Astrocyte (in vitro differentiated cells and primary cell): ENCODE results near the gene PDE1C. TPM values are rescaled to one million over a fixed set of nuclear protein-coding genes. Genes with fewer than 3 reads are reported as not detected.

ENCODE experiments used
- DNase-seq: peaks from one replicate; pipeline ENCODE4 v3.0.0-alpha.2; 2010; ENCODE audit warnings: low read depth
- FAIRE-seq: peaks from 2 replicates; lab custom pipeline; 2011; peaks lifted over from hg19 to GRCh38; lab: Jason Lieb, UNC
- H2AFZ ChIP-seq: 2 replicates; pipeline ENCODE4 v1.6.0; 2012; ENCODE audit warnings: low read depth, low read length, inconsistent platforms
- H3K27ac ChIP-seq: 2 replicates; pipeline ENCODE4 v1.5.1; 2011; ENCODE audit warnings: low read depth, low read length, inconsistent platforms
- H3K27me3 ChIP-seq: 2 replicates; pipeline ENCODE4 v1.6.0; 2011; ENCODE audit warnings: low read length, inconsistent platforms; ENCODE audit not compliant: insufficient read depth
- H3K36me3 ChIP-seq: 2 replicates; pipeline ENCODE4 v1.5.1; 2011; ENCODE audit warnings: low read length, inconsistent platforms; ENCODE audit not compliant: insufficient read depth
- H3K4me1 ChIP-seq: 2 replicates; pipeline ENCODE4 v1.5.1; 2011; ENCODE audit warnings: low read length, inconsistent platforms; ENCODE audit not compliant: insufficient read depth
- H3K4me2 ChIP-seq: 2 replicates; pipeline ENCODE4 v1.6.0; 2012; ENCODE audit warnings: low read length, inconsistent platforms
- H3K4me3 ChIP-seq: 2 replicates; pipeline ENCODE4 v1.5.1; 2011; ENCODE audit warnings: low read depth, mild to moderate bottlenecking, low read length, inconsistent platforms; ENCODE audit not compliant: insufficient read depth
- H3K79me2 ChIP-seq: 2 replicates; pipeline ENCODE4 v1.6.0; 2012; ENCODE audit warnings: mild to moderate bottlenecking, low read length, inconsistent platforms; ENCODE audit not compliant: insufficient read depth
- H3K9ac ChIP-seq: 2 replicates; pipeline ENCODE4 v1.6.0; 2012; ENCODE audit warnings: mild to moderate bottlenecking, low read length, inconsistent platforms
- H3K9me3 ChIP-seq: 2 replicates; pipeline ENCODE4 v1.5.1; 2012; ENCODE audit warnings: low read depth, mild to moderate bottlenecking, low read length, inconsistent platforms; ENCODE audit not compliant: insufficient read depth
- H4K20me1 ChIP-seq: 2 replicates; pipeline ENCODE4 v1.6.0; 2012; ENCODE audit warnings: low read length, inconsistent platforms; ENCODE audit not compliant: insufficient read depth
- H3K27ac Mint-ChIP-seq: one replicate; pipeline ENCODE4 v1.8.0; 2021; ENCODE audit warnings: mild to moderate bottlenecking, mixed read lengths; ENCODE audit not compliant: unreplicated experiment
- H3K27me3 Mint-ChIP-seq: one replicate; pipeline ENCODE4 v1.8.0; 2021; ENCODE audit warnings: low read depth, mixed read lengths; ENCODE audit not compliant: unreplicated experiment
- H3K36me3 Mint-ChIP-seq: one replicate; pipeline ENCODE4 v1.8.0; 2021; ENCODE audit warnings: low read depth, mixed read lengths; ENCODE audit not compliant: unreplicated experiment
- H3K4me1 Mint-ChIP-seq: one replicate; pipeline ENCODE4 v1.8.0; 2021; ENCODE audit warnings: low read depth, mixed read lengths; ENCODE audit not compliant: unreplicated experiment
- H3K4me3 Mint-ChIP-seq: one replicate; pipeline ENCODE4 v1.8.0; 2021; ENCODE audit warnings: mild to moderate bottlenecking, moderate library complexity, mixed read lengths; ENCODE audit not compliant: unreplicated experiment
- H3K9me3 Mint-ChIP-seq: one replicate; pipeline ENCODE4 v1.8.0; 2021; ENCODE audit warnings: mild to moderate bottlenecking, mixed read lengths; ENCODE audit not compliant: unreplicated experiment
- CTCF ChIP-seq: IDR thresholded peaks from 2 replicates; pipeline ENCODE4 v1.5.1; 2011; ENCODE audit warnings: low read depth, mild to moderate bottlenecking, inconsistent platforms, low read length, moderate library complexity; ENCODE audit not compliant: insufficient read depth
- EZH2 ChIP-seq: IDR thresholded peaks from 2 replicates; pipeline ENCODE4 v1.6.1; 2012; ENCODE audit warnings: mild to moderate bottlenecking, low read length, inconsistent platforms; ENCODE audit not compliant: insufficient read depth
- total RNA-seq: library from RNA; stranded (reverse); gene quantifications from 2 replicates; pipeline ENCODE4 v1.2.1, GENCODE V29; 2021

The PDE1C gene
- total RNA-seq, 1 donor from 2014 or later: 31.6 TPM

DNA sequence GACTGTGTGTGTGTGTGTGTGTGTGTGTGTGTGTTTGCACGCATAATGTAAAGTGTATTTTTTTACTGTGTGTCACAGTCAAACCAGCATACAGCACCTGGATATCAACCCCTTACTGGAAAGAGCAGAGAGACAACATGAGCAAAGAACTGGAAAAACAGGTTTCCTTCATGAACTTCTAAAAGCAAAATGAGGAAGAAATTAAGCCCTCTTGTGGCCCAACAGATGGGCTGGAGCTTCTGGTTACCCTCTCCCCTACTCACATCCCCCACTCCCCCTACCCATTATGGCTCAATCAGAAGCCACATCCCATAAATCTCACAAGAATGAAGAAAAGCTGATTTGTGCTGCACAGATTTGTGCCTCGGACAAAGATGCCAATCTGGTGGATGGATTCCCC, 36.2 kb downstream of the PDE1C start:
- FAIRE-seq: no peak
- Histone ChIP-seq H3K4me1 (peaks cover 13% of the 10 kb centered on the region), H3K4me2 (no peak overlapping the region), H3K9ac (no peak overlapping the region), H3K4me3 (no peak overlapping the region), H3K79me2 (peaks cover 41% of the 10 kb centered on the region), H3K27me3 (no peaks in the 10 kb centered on the region), H2AFZ (no peak overlapping the region), H3K9me3 (no peaks in the 10 kb centered on the region), H4K20me1 (no peaks in the 10 kb centered on the region), H3K27ac (no peak overlapping the region), H3K36me3 (no peaks in the 10 kb centered on the region)
- H3K27ac Mint-ChIP-seq: no peak overlapping the region
- H3K27me3 Mint-ChIP-seq: no peaks in the 10 kb centered on the region
- TF ChIP-seq CTCF (no peak), EZH2 (no peak)
- no peak overlapping the region for H3K4me3 Mint-ChIP-seq
- H3K36me3 Mint-ChIP-seq: no peaks in the 10 kb centered on the region
- peaks cover 45% of the 10 kb centered on the region for H3K4me1 Mint-ChIP-seq
- no peak for DNase-seq
- H3K9me3 Mint-ChIP-seq: no peaks in the 10 kb centered on the region

- H3K4me1 ChIP-seq: peaks cover 13% of the 10 kb centered on the region
- Mint-ChIP-seq H3K4me3 (no peak overlapping the region), H3K4me1 (peaks cover 45% of the 10 kb centered on the region), H3K27me3 (no peaks in the 10 kb centered on the region), H3K9me3 (no peaks in the 10 kb centered on the region), H3K27ac (no peak overlapping the region), H3K36me3 (no peaks in the 10 kb centered on the region)
- FAIRE-seq (no peak), DNase-seq (peak; percentile 39)
- TF ChIP-seq EZH2 (no peak), CTCF (no peak)
- H3K27me3 ChIP-seq: no peaks in the 10 kb centered on the region
- peaks cover 38% of the 10 kb centered on the region for H3K79me2 ChIP-seq
- no peak overlapping the region for H2AFZ ChIP-seq
- H3K4me3 ChIP-seq: no peak overlapping the region
- no peak overlapping the region for H3K4me2 ChIP-seq
- H3K9me3 ChIP-seq: no peaks in the 10 kb centered on the region
- no peaks in the 10 kb centered on the region for H3K36me3 ChIP-seq
- no peak overlapping the region for H3K27ac ChIP-seq
- no peaks in the 10 kb centered on the region for H4K20me1 ChIP-seq
- no peak overlapping the region for H3K9ac ChIP-seq
Observed at GRCh38 chr7:32033006-32033405, 37.2 kb downstream of the PDE1C start.

GRCh38 chr7:32032211-32032610, 38.0 kb downstream of the PDE1C start:
- H3K27me3 ChIP-seq: no peaks in the 10 kb centered on the region
- peaks cover 38% of the 10 kb centered on the region for H3K79me2 ChIP-seq
- H3K9me3 Mint-ChIP-seq: no peaks in the 10 kb centered on the region
- H3K36me3 ChIP-seq: no peaks in the 10 kb centered on the region
- H3K27ac Mint-ChIP-seq: peak overlapping the region; percentile 67
- peaks cover 13% of the 10 kb centered on the region for H3K4me1 ChIP-seq
- no peak overlapping the region for H3K4me3 ChIP-seq
- H3K27ac ChIP-seq: no peak overlapping the region
- H3K4me3 Mint-ChIP-seq: no peak overlapping the region
- no peaks in the 10 kb centered on the region for H3K9me3 ChIP-seq
- no peak overlapping the region for H3K4me2 ChIP-seq
- no peaks in the 10 kb centered on the region for H3K27me3 Mint-ChIP-seq
- TF ChIP-seq CTCF (no peak), EZH2 (no peak)
- no peaks in the 10 kb centered on the region for H3K36me3 Mint-ChIP-seq
- no peak for DNase-seq
- no peaks in the 10 kb centered on the region for H4K20me1 ChIP-seq
- peaks cover 40% of the 10 kb centered on the region for H3K4me1 Mint-ChIP-seq
- H2AFZ ChIP-seq: no peak overlapping the region
- H3K9ac ChIP-seq: no peak overlapping the region
- FAIRE-seq: no peak
